Activated CD8-positive, alpha-beta T cell treated with anti-CD3 and anti-CD28 coated beads, Interleukin-2, amount 10 ng/mL, durations not matched to agents 7 days and 5 days (primary cell): Measurements from ENCODE around the gene ARRDC1. TPM values are rescaled to one million over a fixed set of nuclear protein-coding genes. Genes with fewer than 3 reads are reported as not detected.
"Not testable (repeated sequence)": the region's sequence is repeated elsewhere in the genome, so short reads cannot be mapped to it uniquely, and the experiment has no call there.

ENCODE experiments used
- ATAC-seq: fragments of 150-1000 bp; cut with Tn5 transposase; one replicate; pipeline ENCODE4 v1.10.0; 2021; ENCODE audit warnings: moderate library complexity
- CTCF ChIA-PET: fragments of 350-600 bp; sonication (Branson Sonifier 250); formaldehyde crosslinking; loops from one replicate; lab custom pipeline; 2021; ENCODE audit warnings: antibody characterized with exemption; lab: Charles Lee
- POLR2A ChIA-PET: fragments of 350-600 bp; sonication (Branson Sonifier 250); formaldehyde crosslinking; loops from one replicate; lab custom pipeline; 2021; ENCODE audit warnings: antibody characterized with exemption; lab: Charles Lee
- DNase-seq: peaks from one replicate; pipeline ENCODE4 v3.0.0-alpha.2; 2020
- H3K27ac Mint-ChIP-seq: one replicate; pipeline ENCODE4 v1.8.0; 2021; ENCODE audit warnings: mild to moderate bottlenecking, mixed read lengths
- H3K27me3 Mint-ChIP-seq: one replicate; pipeline ENCODE4 v1.8.0; 2021; ENCODE audit warnings: low read depth, mixed read lengths
- H3K36me3 Mint-ChIP-seq: one replicate; pipeline ENCODE4 v1.8.0; 2021; ENCODE audit warnings: low read depth, mixed read lengths
- H3K4me1 Mint-ChIP-seq: one replicate; pipeline ENCODE4 v1.8.0; 2021; ENCODE audit warnings: low read depth, mixed read lengths
- H3K4me3 Mint-ChIP-seq: one replicate; pipeline ENCODE4 v1.8.0; 2021; ENCODE audit warnings: mild to moderate bottlenecking, mixed read lengths
- H3K9me3 Mint-ChIP-seq: one replicate; pipeline ENCODE4 v1.8.0; 2022; ENCODE audit warnings: mixed read lengths; ENCODE audit not compliant: insufficient read depth
- total RNA-seq, 2 experiments: library from RNA; stranded (reverse); gene quantifications; one replicate each; pipeline ENCODE4 v1.2.3, GENCODE V29; 2021

Gene ARRDC1
- total RNA-seq, 2 experiments from 2014 or later, result 42.3 to 45.1 TPM

- peaks cover 22% of the 10 kb centered on the region for H3K4me1 Mint-ChIP-seq
- ATAC-seq (no peak), DNase-seq (no peak)
- H3K9me3 Mint-ChIP-seq, result no peaks in the 10 kb centered on the region
- peaks cover 13% of the 10 kb centered on the region for H3K36me3 Mint-ChIP-seq
- ChIA-PET POLR2A (interaction anchor here (0.5 to 2.3 kb wide), 2 partner anchors 9 to 541 kb away, joined by 3 to 9 read pairs; partner anchors contain the start of gene DPH7), CTCF (interaction anchor here (2.3 to 2.5 kb wide), 2 partner anchors 9 to 14 kb away, joined by 10 to 16 read pairs; partner anchors contain the start of gene DPH7)
- H3K4me3 Mint-ChIP-seq, result peak overlapping the region; percentile 29
- no peaks in the 10 kb centered on the region for H3K27me3 Mint-ChIP-seq
- no peak overlapping the region for H3K27ac Mint-ChIP-seq
These were observed 17.2 kb upstream of the ARRDC1 start for GRCh38 chr9:137588311-137588710.

- ATAC-seq (no peak), DNase-seq (no peak)
- no peaks in the 10 kb centered on the region for H3K9me3 Mint-ChIP-seq
- peak overlapping the region; percentile 86 for H3K4me3 Mint-ChIP-seq
- H3K4me1 Mint-ChIP-seq, result peaks cover 22% of the 10 kb centered on the region
- H3K27me3 Mint-ChIP-seq, result no peaks in the 10 kb centered on the region
- H3K27ac Mint-ChIP-seq, result no peak overlapping the region
- CTCF ChIA-PET, result interaction anchor here (0.8 to 2.5 kb wide), 3 partner anchors 10 to 86 kb away, joined by 3 to 16 read pairs (median 10); partner anchors contain the start of gene DPH7
- POLR2A ChIA-PET, result interaction anchor here (0.5 to 2.3 kb wide), 3 partner anchors 9 to 540 kb away, joined by 3 to 9 read pairs (median 3); partner anchors contain the start of gene DPH7
- H3K36me3 Mint-ChIP-seq, result peaks cover 12% of the 10 kb centered on the region
These were observed 16.6 kb upstream of the ARRDC1 start for GRCh38 chr9:137588891-137589290.

DNA sequence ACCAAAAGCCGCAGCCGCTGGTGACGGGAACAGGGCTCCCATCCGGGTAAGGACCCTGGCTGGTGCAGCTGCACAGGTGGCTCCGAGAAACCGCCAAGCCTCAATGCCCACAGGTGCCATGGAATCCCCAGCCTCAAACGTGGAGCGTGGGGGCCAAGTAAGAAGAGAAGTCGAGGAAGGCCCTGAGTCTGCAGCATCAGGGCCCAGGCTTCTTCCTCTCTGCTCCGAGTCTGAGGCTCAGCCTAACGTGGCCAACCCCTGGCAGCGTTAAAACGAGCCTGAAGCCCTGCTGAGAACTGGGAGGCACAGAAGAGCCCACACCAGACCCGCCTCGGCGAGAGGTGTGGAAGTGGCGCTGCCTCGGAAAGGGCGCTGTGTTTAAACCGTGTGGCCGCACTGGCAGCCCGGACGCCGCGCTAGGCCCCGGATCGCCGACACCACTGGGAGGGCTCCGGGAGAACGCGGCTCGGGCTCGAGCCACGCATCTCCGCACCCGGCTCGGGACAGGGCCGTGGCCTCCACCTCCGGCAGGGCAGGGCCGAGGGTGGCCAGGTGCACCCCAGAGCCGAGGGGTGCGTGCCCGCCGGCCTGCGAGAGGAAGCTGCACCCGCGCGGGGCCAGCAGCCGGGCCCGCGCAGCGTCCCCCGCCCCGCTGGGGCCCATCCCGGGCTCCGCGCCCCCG is 15.9 kb upstream of the ARRDC1 start:
- ChIA-PET POLR2A (interaction anchor here (2.3 kb wide), 1 partner anchor 10 kb away, joined by 9 read pairs; the partner anchor contains the start of gene DPH7), CTCF (interaction anchor here (0.8 to 2.5 kb wide), 4 partner anchors 10 to 85 kb away, joined by 3 to 16 read pairs (median 6); partner anchors contain the start of gene DPH7)
- Mint-ChIP-seq H3K27me3 (no peaks in the 10 kb centered on the region), H3K27ac (peak overlapping the region; percentile 79), H3K4me3 (peak overlapping the region; percentile 86), H3K36me3 (peaks cover 12% of the 10 kb centered on the region), H3K4me1 (peaks cover 22% of the 10 kb centered on the region), H3K9me3 (no peaks in the 10 kb centered on the region)
- ATAC-seq (peak; percentile 17), DNase-seq (peak; percentile 45)

DNA sequence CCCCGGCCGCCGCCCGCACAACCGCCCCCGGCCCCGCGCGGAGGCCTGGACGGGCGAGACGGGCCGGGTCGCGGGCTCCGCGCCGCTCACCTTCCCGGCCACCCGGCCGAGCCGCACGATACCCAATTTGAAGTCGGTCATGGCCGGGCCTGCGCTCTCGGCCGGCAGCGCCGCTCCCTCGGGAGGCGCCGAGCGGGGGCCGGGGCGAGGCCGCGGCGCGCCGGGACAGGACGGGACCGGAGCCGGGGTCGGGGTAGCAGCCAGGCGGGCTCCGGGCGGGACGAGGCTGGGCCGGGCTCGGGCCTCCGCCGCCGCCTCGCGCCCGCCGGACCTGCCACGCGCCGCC is 15.4 kb upstream of the ARRDC1 start:
- H3K27me3 Mint-ChIP-seq, result no peaks in the 10 kb centered on the region
- DNase-seq, result no peak
- peaks cover 22% of the 10 kb centered on the region for H3K4me1 Mint-ChIP-seq
- H3K4me3 Mint-ChIP-seq, result no peak overlapping the region
- no peak for ATAC-seq
- peaks cover 12% of the 10 kb centered on the region for H3K36me3 Mint-ChIP-seq
- no peaks in the 10 kb centered on the region for H3K9me3 Mint-ChIP-seq
- H3K27ac Mint-ChIP-seq, result no peak overlapping the region
- ChIA-PET POLR2A (interaction anchor here (2.3 kb wide), 1 partner anchor 11 kb away, joined by 9 read pairs; the partner anchor contains the start of gene DPH7), CTCF (interaction anchor here (0.7 to 1.9 kb wide), 7 partner anchors 9 to 167 kb away, joined by 3 to 6 read pairs (median 3); partner anchors contain the start of genes EHMT1, EXD3 and NOXA1)

- peak; percentile 91 for DNase-seq
- peaks cover 12% of the 10 kb centered on the region for H3K36me3 Mint-ChIP-seq
- peak within 1 kb of the TSS; percentile 94 for H3K27ac Mint-ChIP-seq
- peaks cover 22% of the 10 kb centered on the region for H3K4me1 Mint-ChIP-seq
- H3K27me3 Mint-ChIP-seq, result no peaks in the 10 kb centered on the region
- peak within 1 kb of the TSS; percentile 97 for H3K4me3 Mint-ChIP-seq
- CTCF ChIA-PET, result interaction anchor here (0.7 to 1.9 kb wide), 7 partner anchors 10 to 168 kb away, joined by 3 to 6 read pairs (median 3); partner anchors contain the start of genes EHMT1, EXD3 and NOXA1
- no peaks in the 10 kb centered on the region for H3K9me3 Mint-ChIP-seq
- peak; percentile 96 for ATAC-seq
- POLR2A ChIA-PET, result interaction anchor here (0.7 to 2.3 kb wide), 4 partner anchors 11 to 39 kb away, joined by 3 to 9 read pairs (median 4); partner anchors contain the start of genes DPH7 and MRPL41
These were observed 14.8 kb upstream of the ARRDC1 start, which contains the start of gene ZMYND19 for GRCh38 chr9:137590469-137591383. TSS of gene ZMYND19 (minus strand) at chr9:137590512. CDS start at chr9:137590263, 249 bp downstream.

DNA sequence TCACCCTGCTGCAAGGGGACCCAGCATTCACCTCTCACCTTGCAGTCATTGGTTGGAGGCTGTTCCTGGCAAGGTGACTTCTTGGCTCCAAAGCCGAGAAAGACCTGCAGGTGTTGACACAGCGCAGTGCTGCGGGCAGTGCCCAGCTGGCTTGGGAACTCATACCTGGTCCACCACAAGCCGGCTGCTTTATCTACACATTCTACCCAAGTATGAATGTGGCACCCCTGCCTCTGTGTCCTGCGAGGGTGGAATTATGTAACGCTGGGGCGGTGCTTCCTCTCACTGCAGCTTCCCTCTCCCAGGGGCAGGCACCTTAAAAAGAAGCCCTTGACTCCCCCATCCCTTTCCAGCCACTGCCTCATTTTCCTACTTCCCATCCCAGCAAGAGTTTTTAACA is 12.7 kb upstream of the ARRDC1 start:
- Mint-ChIP-seq H3K4me3 (no peak overlapping the region), H3K9me3 (no peaks in the 10 kb centered on the region), H3K4me1 (peaks cover 20% of the 10 kb centered on the region), H3K27ac (no peak overlapping the region), H3K27me3 (no peaks in the 10 kb centered on the region), H3K36me3 (peaks cover 5% of the 10 kb centered on the region)
- DNase-seq (no peak), ATAC-seq (no peak)
- ChIA-PET CTCF (interaction anchor here (0.7 to 1.5 kb wide), 4 partner anchors 14 to 170 kb away, joined by 3 to 6 read pairs (median 4); partner anchors contain the start of genes DPH7, EXD3, MRPL41 and NOXA1), POLR2A (interaction anchor here (0.6 kb wide), 1 partner anchor 39 kb away, joined by 3 read pairs; no protein-coding TSS in a partner anchor)

GRCh38 chr9:137593176-137593575 is 12.3 kb upstream of the ARRDC1 start:
- H3K4me3 Mint-ChIP-seq, result no peak overlapping the region
- DNase-seq (no peak), ATAC-seq (no peak)
- peaks cover 2% of the 10 kb centered on the region for H3K36me3 Mint-ChIP-seq
- no peaks in the 10 kb centered on the region for H3K27me3 Mint-ChIP-seq
- no peaks in the 10 kb centered on the region for H3K9me3 Mint-ChIP-seq
- H3K27ac Mint-ChIP-seq, result no peak overlapping the region
- POLR2A ChIA-PET, result no interaction called here
- CTCF ChIA-PET, result interaction anchor here (1.2 to 1.5 kb wide), 2 partner anchors 14 to 41 kb away, joined by 4 to 6 read pairs; partner anchors contain the start of genes DPH7 and MRPL41
- H3K4me1 Mint-ChIP-seq, result peaks cover 17% of the 10 kb centered on the region

DNA sequence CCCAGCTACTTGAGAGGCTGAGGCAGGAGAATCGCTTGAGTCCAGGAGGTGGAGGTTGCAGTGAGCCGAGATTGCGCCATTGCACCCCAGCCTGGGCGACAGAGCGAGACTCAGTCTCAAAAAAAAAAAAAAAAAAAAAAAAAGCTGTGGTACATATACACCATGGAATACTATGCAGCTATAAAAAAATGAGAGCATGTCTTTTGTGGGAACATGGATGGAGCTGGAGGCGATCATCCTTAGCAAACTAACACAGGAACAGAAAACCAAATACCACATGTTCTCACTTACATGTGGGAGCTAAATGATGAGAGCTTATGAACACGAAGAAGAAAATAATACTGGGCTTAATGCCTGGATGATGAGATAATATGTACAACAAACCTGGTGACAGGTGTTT is 8.9 kb upstream of the ARRDC1 start:
- not testable (repeated sequence) for H3K4me1 Mint-ChIP-seq, H3K27me3 Mint-ChIP-seq, H3K4me3 Mint-ChIP-seq, DNase-seq, H3K9me3 Mint-ChIP-seq, H3K36me3 Mint-ChIP-seq, ATAC-seq, H3K27ac Mint-ChIP-seq
- ChIA-PET CTCF (interaction anchor here (1.2 kb wide), 1 partner anchor 22 kb away, joined by 3 read pairs; the partner anchor contains the start of gene EHMT1), POLR2A (interaction anchor here (1.5 kb wide), 1 partner anchor 9 kb away, joined by 4 read pairs; the partner anchor contains the start of gene ARRDC1)

DNA sequence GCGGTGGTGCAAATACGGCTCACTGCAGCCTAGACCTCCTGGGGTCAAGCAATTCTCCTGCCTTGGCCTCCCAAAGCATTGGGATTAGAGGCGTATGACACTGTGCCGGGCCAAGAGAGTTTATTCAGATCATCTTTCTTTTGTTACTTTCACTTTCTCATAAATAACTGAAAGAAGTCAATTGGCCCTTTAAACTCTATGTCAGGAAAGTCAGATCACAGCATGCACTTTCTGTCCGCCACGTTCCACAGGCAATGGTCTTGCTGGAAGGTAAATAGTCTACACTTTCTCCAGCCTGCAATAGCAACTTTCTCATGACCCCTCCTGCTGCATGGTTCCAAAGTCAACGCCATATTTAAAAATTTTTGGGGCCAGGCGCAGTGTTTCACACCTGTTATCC is 6.5 kb upstream of the ARRDC1 start:
- Mint-ChIP-seq H3K27me3 (no peaks in the 10 kb centered on the region), H3K27ac (no peak overlapping the region), H3K4me1 (peaks cover 21% of the 10 kb centered on the region), H3K4me3 (no peak overlapping the region), H3K9me3 (no peaks in the 10 kb centered on the region), H3K36me3 (no peaks in the 10 kb centered on the region)
- ChIA-PET CTCF (no interaction called here), POLR2A (no interaction called here)
- no peak for DNase-seq
- no peak for ATAC-seq

DNA sequence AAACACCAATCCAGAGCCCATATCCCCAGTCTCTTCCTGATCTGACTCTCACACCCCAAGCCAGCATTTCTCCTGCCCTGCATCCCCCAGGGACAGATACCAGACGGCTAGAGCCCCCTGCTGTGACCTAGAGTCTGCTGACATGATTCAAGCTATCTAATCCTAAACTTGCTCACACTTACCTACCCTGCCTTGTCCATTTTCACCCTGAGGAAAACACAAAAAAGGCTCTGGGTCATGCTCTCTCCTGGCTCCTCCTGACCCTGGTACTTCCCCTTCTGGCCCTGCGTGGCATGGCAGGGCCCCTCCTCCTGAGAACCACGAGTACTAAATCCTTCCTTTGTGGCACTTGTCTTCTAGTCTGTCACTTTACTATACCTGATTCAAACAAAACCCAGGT is 2.8 kb upstream of the ARRDC1 start:
- ChIA-PET CTCF (interaction anchor here (1.1 to 2.8 kb wide), 2 partner anchors 14 to 26 kb away, joined by 3 to 10 read pairs; no protein-coding TSS in a partner anchor), POLR2A (no interaction called here)
- H3K9me3 Mint-ChIP-seq, result no peaks in the 10 kb centered on the region
- peaks cover 36% of the 10 kb centered on the region for H3K4me1 Mint-ChIP-seq
- H3K27ac Mint-ChIP-seq, result no peak overlapping the region
- DNase-seq (no peak), ATAC-seq (no peak)
- no peaks in the 10 kb centered on the region for H3K27me3 Mint-ChIP-seq
- H3K4me3 Mint-ChIP-seq, result no peak overlapping the region
- peaks cover 1% of the 10 kb centered on the region for H3K36me3 Mint-ChIP-seq

DNA sequence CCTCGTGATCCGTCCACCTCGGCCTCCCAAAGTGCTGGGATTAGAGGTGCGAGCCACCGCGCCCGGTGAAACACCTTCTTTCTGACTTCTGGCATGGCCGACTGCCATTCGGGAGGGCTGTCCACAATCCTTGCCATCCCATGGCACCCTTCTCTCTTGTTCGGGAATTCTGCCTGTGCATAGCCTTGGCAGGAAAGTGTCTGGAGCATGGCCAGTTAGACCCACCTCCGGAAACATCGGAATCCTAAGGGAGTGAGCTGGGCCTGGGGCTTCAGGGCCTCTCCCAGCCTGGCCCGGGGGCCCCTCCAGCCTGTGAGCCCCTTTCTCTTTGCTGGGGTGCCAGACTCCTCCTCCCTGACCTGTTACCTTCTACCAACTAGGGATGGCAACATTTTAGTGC is 1.6 kb upstream of the ARRDC1 start:
- POLR2A ChIA-PET, result no interaction called here
- peak overlapping the region; percentile 45 for H3K4me3 Mint-ChIP-seq
- CTCF ChIA-PET, result interaction anchor here (0.6 to 0.8 kb wide), 2 partner anchors 13 to 24 kb away, joined by 3 read pairs; partner anchors contain the start of gene ZMYND19

More for the DNA sequence above, 1.6 kb upstream of the ARRDC1 start:
- H3K27ac Mint-ChIP-seq, result no peak overlapping the region
- no peaks in the 10 kb centered on the region for H3K27me3 Mint-ChIP-seq
- peaks cover 29% of the 10 kb centered on the region for H3K4me1 Mint-ChIP-seq
- H3K9me3 Mint-ChIP-seq, result no peaks in the 10 kb centered on the region
- H3K36me3 Mint-ChIP-seq, result peaks cover 1% of the 10 kb centered on the region
- DNase-seq (no peak), ATAC-seq (no peak)
